GM23338 (cell line): ENCODE results near the gene RPTOR. TPM values are rescaled to one million over a fixed set of nuclear protein-coding genes. Genes with fewer than 3 reads are reported as not detected.

ENCODE experiments used
- ATAC-seq: fragments of 200-7000 bp; cut with Tn5 transposase; 3 replicates; pipeline ENCODE4 v1.9.1; 2020
- DNase-seq: peaks from one replicate; pipeline ENCODE4 v3.0.0-alpha.2; 2015; ENCODE audit warnings: low spot score
- H2AFZ ChIP-seq: fragments of 200-600 bp; sonication (generic); 2 replicates; pipeline ENCODE4 v1.8.0; 2016; ENCODE audit warnings: antibody characterized with exemption, mild to moderate bottlenecking, moderate library complexity
- H3F3A ChIP-seq: fragments of 200-600 bp; sonication (generic); replicated peaks from 2 replicates; pipeline ENCODE4 v1.8.0; 2017; ENCODE audit warnings: antibody characterized with exemption, mixed run types, low read depth
- H3K27ac ChIP-seq: fragments of 200-600 bp; sonication (generic); 2 replicates; pipeline ENCODE4 v1.6.1; 2016; ENCODE audit warnings: low read depth
- H3K27me3 ChIP-seq: fragments of 200-600 bp; sonication (generic); 2 replicates; pipeline ENCODE4 v1.8.0; 2016; ENCODE audit warnings: mild to moderate bottlenecking, mixed run types, moderate library complexity; ENCODE audit not compliant: insufficient read depth
- H3K36me3 ChIP-seq: fragments of 200-600 bp; sonication (generic); 2 replicates; pipeline ENCODE4 v1.8.0; 2016; ENCODE audit warnings: mild to moderate bottlenecking; ENCODE audit not compliant: insufficient read depth
- H3K4me1 ChIP-seq: fragments of 200-600 bp; sonication (generic); 2 replicates; pipeline ENCODE4 v1.8.0; 2016; ENCODE audit warnings: mild to moderate bottlenecking, moderate library complexity; ENCODE audit not compliant: insufficient read depth
- H3K4me2 ChIP-seq: fragments of 200-600 bp; sonication (generic); 2 replicates; pipeline ENCODE4 v1.7.1; 2017; ENCODE audit warnings: mixed run types
- H3K4me3 ChIP-seq: fragments of 200-600 bp; sonication (generic); 2 replicates; pipeline ENCODE4 v1.6.1; 2016; ENCODE audit warnings: mixed run types
- H3K79me2 ChIP-seq: fragments of 200-600 bp; sonication (generic); replicated peaks from 2 replicates; pipeline ENCODE4 v1.8.0; 2017; ENCODE audit warnings: mild to moderate bottlenecking; ENCODE audit not compliant: insufficient read depth
- H3K9me2 ChIP-seq: fragments of 200-600 bp; sonication (generic); 2 replicates; pipeline ENCODE4 v1.8.0; 2017; ENCODE audit not compliant: insufficient read depth
- H4K20me1 ChIP-seq: fragments of 200-600 bp; sonication (generic); replicated peaks from 2 replicates; pipeline ENCODE4 v1.8.0; 2017; ENCODE audit warnings: mild to moderate bottlenecking; ENCODE audit not compliant: insufficient read depth
- H3K27ac Mint-ChIP-seq: 2 replicates; pipeline ENCODE4 v1.8.0; 2020; ENCODE audit warnings: inconsistent platforms, mild to moderate bottlenecking, moderate library complexity, mixed read lengths
- H3K27me3 Mint-ChIP-seq: 3 replicates; pipeline ENCODE4 v1.8.0; 2022; ENCODE audit warnings: low read depth, mild to moderate bottlenecking, moderate library complexity, mixed read lengths, inconsistent platforms; ENCODE audit not compliant: insufficient read depth, poor library complexity
- H3K36me3 Mint-ChIP-seq: 3 replicates; pipeline ENCODE4 v1.8.0; 2021; ENCODE audit warnings: low read depth, mild to moderate bottlenecking, inconsistent platforms, moderate library complexity, mixed read lengths
- H3K4me1 Mint-ChIP-seq: 3 replicates; pipeline ENCODE4 v1.8.0; 2020; ENCODE audit warnings: mild to moderate bottlenecking, inconsistent platforms, mixed read lengths
- H3K4me3 Mint-ChIP-seq: 3 replicates; pipeline ENCODE4 v1.8.0; 2021; ENCODE audit warnings: moderate library complexity, mild to moderate bottlenecking, inconsistent platforms, mixed read lengths
- H3K9me3 Mint-ChIP-seq: 3 replicates; pipeline ENCODE4 v1.8.0; 2020; ENCODE audit warnings: moderate library complexity, mild to moderate bottlenecking, inconsistent platforms, mixed read lengths
- CREB1 ChIP-seq: fragments of 250-450 bp; sonication (Bioruptor Pico); IDR thresholded peaks from 2 replicates; pipeline ENCODE4 v1.5.0; 2020; ENCODE audit warnings: low read depth, mild to moderate bottlenecking, moderate library complexity
- EZH2 ChIP-seq: fragments of 200-600 bp; sonication (generic); IDR thresholded peaks from one replicate; pipeline ENCODE4 v1.8.0; 2017; ENCODE audit warnings: antibody characterized with exemption, mild to moderate bottlenecking, low read depth; ENCODE audit not compliant: unreplicated experiment
- EZH2phosphoT487 ChIP-seq: fragments of 200-600 bp; sonication (generic); IDR thresholded peaks from one replicate; pipeline ENCODE4 v1.8.1; 2018; ENCODE audit warnings: antibody characterized with exemption; ENCODE audit not compliant: unreplicated experiment
- JUNB ChIP-seq: IDR thresholded peaks from one replicate; pipeline ENCODE4 v1.6.1; 2016; ENCODE audit warnings: antibody characterized with exemption; ENCODE audit not compliant: unreplicated experiment
- POLR2AphosphoS5 ChIP-seq: IDR thresholded peaks from 2 replicates; pipeline ENCODE4 v1.6.1; 2016; ENCODE audit warnings: antibody characterized with exemption, low read depth
- STAT1 ChIP-seq: IDR thresholded peaks from one replicate; pipeline ENCODE4 v1.6.1; 2016; ENCODE audit warnings: antibody characterized with exemption; ENCODE audit not compliant: unreplicated experiment
- ZNF114 ChIP-seq: fragments of 250-450 bp; sonication (Bioruptor Pico); IDR thresholded peaks from 2 replicates; pipeline ENCODE4 v1.5.0; 2020; ENCODE audit warnings: mild to moderate bottlenecking, moderate library complexity
- ZNF462 ChIP-seq: fragments of 250-450 bp; sonication (Bioruptor Pico); IDR thresholded peaks from 2 replicates; pipeline ENCODE4 v1.5.0; 2020; ENCODE audit warnings: mild to moderate bottlenecking, moderate library complexity
- polyA plus RNA-seq: library from polyadenylated mRNA; unstranded; fragments of >200 nt; fragmentation: Nextera tagmentation; extraction: Ambion mirVana; gene quantifications from 2 replicates; pipeline ENCODE4 v1.2.1, GENCODE V29; 2016
- total RNA-seq: library from RNA; depleted of rRNA; stranded (reverse); fragments of >200 nt; shearing (Covaris generic); gene quantifications from 2 replicates; pipeline ENCODE4 v1.2.3, GENCODE V29; 2014
- TF ChIP-seq, protein P1 (sequence below): IDR thresholded peaks from one replicate; pipeline ENCODE4 v1.6.1; 2018; ENCODE audit warnings: antibody characterized with exemption; ENCODE audit not compliant: unreplicated experiment
- TF ChIP-seq, protein P2 (sequence below): IDR thresholded peaks from 2 replicates; pipeline ENCODE4 v1.6.1; 2016; ENCODE audit warnings: antibody characterized with exemption

RPTOR gene
- total and polyA plus RNA-seq, 2 experiments from 2014 or later = 9.5 to 38.0 TPM

GRCh38 chr17:80965606-80966005, 421.0 kb downstream of the RPTOR start:
- DNase-seq (no peak), ATAC-seq (no peak)
- Histone ChIP-seq H3K27me3 (no peaks in the 10 kb centered on the region), H3K4me2 (no peak overlapping the region), H3K79me2 (no peaks in the 10 kb centered on the region), H2AFZ (no peak overlapping the region), H3K4me3 (no peak overlapping the region), H3K36me3 (no peaks in the 10 kb centered on the region), H3K4me1 (no peaks in the 10 kb centered on the region), H4K20me1 (no peaks in the 10 kb centered on the region), H3K9me2 (no peaks in the 10 kb centered on the region), H3F3A (no peaks in the 10 kb centered on the region), H3K27ac (no peak overlapping the region)
- H3K27me3 Mint-ChIP-seq = peaks cover 7% of the 10 kb centered on the region
- peaks cover 4% of the 10 kb centered on the region; the same call in 1 of the 3 replicates for H3K36me3 Mint-ChIP-seq
- TF ChIP-seq, protein P1, sequence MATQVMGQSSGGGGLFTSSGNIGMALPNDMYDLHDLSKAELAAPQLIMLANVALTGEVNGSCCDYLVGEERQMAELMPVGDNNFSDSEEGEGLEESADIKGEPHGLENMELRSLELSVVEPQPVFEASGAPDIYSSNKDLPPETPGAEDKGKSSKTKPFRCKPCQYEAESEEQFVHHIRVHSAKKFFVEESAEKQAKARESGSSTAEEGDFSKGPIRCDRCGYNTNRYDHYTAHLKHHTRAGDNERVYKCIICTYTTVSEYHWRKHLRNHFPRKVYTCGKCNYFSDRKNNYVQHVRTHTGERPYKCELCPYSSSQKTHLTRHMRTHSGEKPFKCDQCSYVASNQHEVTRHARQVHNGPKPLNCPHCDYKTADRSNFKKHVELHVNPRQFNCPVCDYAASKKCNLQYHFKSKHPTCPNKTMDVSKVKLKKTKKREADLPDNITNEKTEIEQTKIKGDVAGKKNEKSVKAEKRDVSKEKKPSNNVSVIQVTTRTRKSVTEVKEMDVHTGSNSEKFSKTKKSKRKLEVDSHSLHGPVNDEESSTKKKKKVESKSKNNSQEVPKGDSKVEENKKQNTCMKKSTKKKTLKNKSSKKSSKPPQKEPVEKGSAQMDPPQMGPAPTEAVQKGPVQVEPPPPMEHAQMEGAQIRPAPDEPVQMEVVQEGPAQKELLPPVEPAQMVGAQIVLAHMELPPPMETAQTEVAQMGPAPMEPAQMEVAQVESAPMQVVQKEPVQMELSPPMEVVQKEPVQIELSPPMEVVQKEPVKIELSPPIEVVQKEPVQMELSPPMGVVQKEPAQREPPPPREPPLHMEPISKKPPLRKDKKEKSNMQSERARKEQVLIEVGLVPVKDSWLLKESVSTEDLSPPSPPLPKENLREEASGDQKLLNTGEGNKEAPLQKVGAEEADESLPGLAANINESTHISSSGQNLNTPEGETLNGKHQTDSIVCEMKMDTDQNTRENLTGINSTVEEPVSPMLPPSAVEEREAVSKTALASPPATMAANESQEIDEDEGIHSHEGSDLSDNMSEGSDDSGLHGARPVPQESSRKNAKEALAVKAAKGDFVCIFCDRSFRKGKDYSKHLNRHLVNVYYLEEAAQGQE = no peak
- TF ChIP-seq STAT1 (no peak), JUNB (no peak), ZNF114 (no peak), ZNF462 (CRISPR knock-in tag) (no peak), EZH2phosphoT487 (no peak), CREB1 (CRISPR knock-in tag) (no peak), POLR2AphosphoS5 (no peak), EZH2 (no peak)
- TF ChIP-seq, protein P2, sequence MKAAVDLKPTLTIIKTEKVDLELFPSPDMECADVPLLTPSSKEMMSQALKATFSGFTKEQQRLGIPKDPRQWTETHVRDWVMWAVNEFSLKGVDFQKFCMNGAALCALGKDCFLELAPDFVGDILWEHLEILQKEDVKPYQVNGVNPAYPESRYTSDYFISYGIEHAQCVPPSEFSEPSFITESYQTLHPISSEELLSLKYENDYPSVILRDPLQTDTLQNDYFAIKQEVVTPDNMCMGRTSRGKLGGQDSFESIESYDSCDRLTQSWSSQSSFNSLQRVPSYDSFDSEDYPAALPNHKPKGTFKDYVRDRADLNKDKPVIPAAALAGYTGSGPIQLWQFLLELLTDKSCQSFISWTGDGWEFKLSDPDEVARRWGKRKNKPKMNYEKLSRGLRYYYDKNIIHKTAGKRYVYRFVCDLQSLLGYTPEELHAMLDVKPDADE = no peak
- no peak overlapping the region; the same call in 1 of the 2 replicates for H3K27ac Mint-ChIP-seq
- peaks cover 10% of the 10 kb centered on the region; the same call in 2 of the 3 replicates for H3K4me1 Mint-ChIP-seq
- H3K9me3 Mint-ChIP-seq = no peaks in the 10 kb centered on the region; the same call in 2 of the 3 replicates
- H3K4me3 Mint-ChIP-seq = no peak overlapping the region
